VCaP (cell line): ENCODE data around the gene FOXP3.

Experiments
- H3K27ac ChIP-seq: fragments of 450-650 bp; 2 replicates; pipeline ENCODE4 v1.5.1; 2017
- TF ChIP-seq, protein P1 (sequence below): fragments of 450-650 bp; conservative IDR thresholded peaks from 2 replicates; pipeline ENCODE4 v1.5.1; 2017; ENCODE audit warnings: mild to moderate bottlenecking, moderate library complexity

FOXP3 gene

DNA sequence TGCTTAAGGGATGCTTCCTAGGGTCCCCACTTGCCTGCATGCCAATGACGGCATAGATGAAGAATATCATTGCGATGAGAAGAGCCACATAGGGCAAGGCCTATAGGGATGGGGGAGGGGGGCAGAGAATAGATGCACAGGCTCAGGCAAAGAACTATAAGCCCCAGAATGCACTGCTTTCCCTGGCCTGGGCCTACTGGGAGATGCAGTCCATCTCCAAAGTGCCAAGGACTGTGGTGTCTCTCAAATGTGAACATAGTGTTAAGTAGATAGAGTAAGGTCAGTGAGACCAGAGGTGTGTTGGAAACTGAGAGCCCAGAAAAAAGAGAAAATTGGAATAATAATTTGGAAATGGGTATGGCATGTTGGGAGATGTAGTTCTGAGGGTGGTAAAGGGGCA is 52.3 kb downstream of the FOXP3 start:
- TF ChIP-seq, protein P1, sequence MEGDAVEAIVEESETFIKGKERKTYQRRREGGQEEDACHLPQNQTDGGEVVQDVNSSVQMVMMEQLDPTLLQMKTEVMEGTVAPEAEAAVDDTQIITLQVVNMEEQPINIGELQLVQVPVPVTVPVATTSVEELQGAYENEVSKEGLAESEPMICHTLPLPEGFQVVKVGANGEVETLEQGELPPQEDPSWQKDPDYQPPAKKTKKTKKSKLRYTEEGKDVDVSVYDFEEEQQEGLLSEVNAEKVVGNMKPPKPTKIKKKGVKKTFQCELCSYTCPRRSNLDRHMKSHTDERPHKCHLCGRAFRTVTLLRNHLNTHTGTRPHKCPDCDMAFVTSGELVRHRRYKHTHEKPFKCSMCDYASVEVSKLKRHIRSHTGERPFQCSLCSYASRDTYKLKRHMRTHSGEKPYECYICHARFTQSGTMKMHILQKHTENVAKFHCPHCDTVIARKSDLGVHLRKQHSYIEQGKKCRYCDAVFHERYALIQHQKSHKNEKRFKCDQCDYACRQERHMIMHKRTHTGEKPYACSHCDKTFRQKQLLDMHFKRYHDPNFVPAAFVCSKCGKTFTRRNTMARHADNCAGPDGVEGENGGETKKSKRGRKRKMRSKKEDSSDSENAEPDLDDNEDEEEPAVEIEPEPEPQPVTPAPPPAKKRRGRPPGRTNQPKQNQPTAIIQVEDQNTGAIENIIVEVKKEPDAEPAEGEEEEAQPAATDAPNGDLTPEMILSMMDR, result no peak
- H3K27ac ChIP-seq, result no peak overlapping the region

DNA sequence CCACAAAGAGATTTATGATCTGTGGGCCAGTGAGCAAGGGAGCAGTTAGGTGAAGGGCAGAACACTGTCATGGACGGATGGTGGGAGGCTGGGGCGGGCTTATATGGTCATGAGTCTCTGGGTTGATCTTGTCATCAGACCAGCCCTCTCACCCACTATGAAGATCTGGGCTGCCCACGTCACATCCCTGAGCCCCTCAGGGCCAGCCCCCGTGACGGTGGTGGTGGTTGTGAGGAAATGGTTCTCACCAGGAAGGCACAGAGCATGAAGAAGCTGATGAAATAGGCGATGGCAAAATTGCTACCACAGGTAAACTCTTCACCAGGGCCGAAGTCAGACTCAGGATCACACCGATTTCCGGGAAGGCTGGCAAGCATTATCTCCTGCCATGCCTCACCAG is 53.4 kb downstream of the FOXP3 start:
- TF ChIP-seq, protein P1, result no peak

DNA sequence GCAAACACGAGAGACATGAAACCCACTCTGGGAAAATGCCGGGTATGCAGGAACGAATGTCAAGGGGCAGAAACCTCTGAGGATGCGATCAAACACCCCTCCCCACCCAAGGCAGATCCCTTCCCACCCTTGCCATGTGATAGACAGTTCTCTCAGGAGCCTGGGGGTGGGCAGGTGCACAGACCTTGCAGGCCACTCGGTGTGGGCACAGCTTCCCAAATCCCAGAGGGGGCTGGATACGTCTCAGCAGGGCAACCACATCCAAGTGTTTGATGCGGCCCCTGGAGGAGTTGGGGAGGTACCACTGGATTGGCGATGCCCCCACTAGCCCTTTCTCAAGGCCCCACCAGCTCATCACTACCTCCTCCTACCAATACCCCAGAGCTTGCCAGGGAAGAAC is 54.1 kb downstream of the FOXP3 start:
- no peak overlapping the region for H3K27ac ChIP-seq
- TF ChIP-seq, protein P1, result no peak

More for the DNA sequence above, 53.4 kb downstream of the FOXP3 start:
- no peak overlapping the region for H3K27ac ChIP-seq

DNA sequence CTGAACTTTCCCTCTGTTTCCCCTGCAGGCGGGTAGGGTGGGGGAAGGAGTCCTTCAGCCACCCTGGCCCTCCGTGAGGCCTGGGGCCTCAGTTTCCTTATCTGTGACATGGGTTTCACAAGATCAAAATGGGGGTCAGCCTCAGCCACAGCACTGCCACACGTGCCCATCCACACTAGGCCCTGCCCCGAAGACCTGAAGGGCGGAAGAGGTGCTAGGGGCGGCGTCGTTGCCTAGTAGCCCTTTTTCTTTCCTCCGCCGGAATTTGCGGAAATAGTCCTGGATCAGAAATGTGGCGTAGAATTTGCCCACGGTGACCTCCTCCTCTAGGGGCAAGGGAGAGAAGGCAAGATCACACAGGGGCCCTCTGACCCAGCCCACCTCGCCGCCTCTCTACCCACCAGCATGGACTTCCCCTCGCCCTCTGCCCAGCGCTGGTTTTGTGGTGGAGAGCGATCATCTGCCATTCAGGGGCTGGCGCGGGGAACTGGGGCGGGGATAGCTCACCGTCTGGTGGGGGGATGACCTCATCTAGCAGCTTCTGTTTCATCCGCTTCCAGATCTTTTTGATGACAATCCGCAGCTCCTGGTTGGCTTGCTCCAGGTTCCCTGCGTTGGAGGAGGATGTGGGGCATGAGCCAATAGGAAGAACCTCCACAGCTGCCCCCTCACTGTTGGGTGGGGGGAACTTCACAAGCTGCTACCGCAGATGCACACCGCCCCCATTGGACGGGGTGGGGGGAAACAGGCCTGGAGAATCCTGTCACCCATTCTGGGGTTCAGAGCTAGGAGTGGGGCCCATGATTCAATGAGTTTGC is 54.9 kb downstream of the FOXP3 start:
- TF ChIP-seq, protein P1, result no peak

DNA sequence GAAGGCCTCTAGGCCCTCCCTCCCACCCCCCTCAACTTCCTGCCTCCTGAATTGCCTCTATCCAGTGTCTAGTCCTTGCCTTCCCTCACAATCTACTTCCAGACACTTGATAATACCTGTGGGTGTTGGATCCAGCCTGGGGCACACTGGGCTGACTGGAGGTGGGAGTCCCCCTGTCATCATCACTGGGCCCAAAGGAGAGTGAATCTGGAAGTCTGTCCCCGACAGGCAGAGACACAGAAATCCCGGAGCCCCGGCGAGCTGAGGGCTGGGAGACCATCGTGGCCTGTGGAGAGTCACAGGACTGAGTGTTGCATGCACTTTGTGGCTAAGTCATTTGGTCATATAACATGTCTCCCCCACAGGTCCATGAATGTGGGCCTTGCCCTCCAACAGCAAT is 56.1 kb downstream of the FOXP3 start:
- TF ChIP-seq, protein P1, result no peak
- H3K27ac ChIP-seq, result no peak overlapping the region

More for the DNA sequence above, 54.9 kb downstream of the FOXP3 start:
- no peak overlapping the region for H3K27ac ChIP-seq

DNA sequence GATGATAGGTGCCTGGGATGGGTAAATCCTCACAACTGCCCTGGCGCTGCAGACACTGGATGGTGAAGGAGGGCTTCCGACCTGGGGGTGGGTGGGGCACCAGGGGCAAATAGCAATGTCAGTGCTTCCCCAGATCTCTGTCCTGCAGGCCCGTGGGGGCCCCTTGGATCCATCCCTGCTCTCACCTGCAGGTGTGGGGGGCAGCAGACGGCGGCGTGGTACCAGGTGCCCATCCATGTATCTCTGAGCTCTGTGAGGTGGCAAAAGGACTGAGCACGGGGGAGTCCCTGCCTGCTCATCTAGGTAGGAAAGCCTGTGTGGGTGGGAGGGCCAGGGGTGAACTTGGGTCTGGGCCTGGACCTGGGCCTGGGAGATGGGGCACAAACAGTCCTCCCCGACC is 58.0 kb downstream of the FOXP3 start:
- TF ChIP-seq, protein P1, result no peak
- H3K27ac ChIP-seq, result no peak overlapping the region

DNA sequence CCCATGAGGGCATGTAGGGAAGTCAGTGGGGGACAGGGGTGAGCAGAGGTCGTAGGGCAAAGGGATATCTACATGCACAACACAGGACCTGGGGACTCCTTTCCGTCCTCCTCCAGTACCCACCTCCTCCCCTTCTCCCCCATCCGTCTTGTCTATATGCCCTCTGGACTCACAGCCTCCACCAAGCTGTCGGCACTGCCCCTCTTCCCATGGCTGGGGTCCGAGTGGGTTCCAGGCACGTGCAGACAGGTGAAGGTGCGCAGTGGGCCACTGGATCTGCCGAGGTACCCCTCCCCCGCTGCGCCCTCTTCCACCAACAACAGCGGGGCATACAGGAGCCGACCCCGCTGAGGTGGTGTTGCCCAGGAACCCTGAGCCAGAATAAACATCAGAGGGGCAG is 59.1 kb downstream of the FOXP3 start:
- H3K27ac ChIP-seq, result no peak overlapping the region
- TF ChIP-seq, protein P1, result no peak
